ENCODE results near the gene EP300. TPM values are rescaled to one million over a fixed set of nuclear protein-coding genes. Genes with fewer than 3 reads are reported as not detected.
"Not testable (repeated sequence)": the region's sequence is repeated elsewhere in the genome, so short reads cannot be mapped to it uniquely, and the experiment has no call there.

The EP300 gene
- total RNA-seq, 1 donor from 2014 or later = 57.9 TPM

DNA sequence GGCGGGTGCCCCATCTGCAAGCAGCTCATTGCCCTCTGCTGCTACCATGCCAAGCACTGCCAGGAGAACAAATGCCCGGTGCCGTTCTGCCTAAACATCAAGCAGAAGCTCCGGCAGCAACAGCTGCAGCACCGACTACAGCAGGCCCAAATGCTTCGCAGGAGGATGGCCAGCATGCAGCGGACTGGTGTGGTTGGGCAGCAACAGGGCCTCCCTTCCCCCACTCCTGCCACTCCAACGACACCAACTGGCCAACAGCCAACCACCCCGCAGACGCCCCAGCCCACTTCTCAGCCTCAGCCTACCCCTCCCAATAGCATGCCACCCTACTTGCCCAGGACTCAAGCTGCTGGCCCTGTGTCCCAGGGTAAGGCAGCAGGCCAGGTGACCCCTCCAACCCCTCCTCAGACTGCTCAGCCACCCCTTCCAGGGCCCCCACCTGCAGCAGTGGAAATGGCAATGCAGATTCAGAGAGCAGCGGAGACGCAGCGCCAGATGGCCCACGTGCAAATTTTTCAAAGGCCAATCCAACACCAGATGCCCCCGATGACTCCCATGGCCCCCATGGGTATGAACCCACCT lies 84.7 kb downstream of the EP300 start:
- H3K27ac Mint-ChIP-seq = no peak overlapping the region

DNA sequence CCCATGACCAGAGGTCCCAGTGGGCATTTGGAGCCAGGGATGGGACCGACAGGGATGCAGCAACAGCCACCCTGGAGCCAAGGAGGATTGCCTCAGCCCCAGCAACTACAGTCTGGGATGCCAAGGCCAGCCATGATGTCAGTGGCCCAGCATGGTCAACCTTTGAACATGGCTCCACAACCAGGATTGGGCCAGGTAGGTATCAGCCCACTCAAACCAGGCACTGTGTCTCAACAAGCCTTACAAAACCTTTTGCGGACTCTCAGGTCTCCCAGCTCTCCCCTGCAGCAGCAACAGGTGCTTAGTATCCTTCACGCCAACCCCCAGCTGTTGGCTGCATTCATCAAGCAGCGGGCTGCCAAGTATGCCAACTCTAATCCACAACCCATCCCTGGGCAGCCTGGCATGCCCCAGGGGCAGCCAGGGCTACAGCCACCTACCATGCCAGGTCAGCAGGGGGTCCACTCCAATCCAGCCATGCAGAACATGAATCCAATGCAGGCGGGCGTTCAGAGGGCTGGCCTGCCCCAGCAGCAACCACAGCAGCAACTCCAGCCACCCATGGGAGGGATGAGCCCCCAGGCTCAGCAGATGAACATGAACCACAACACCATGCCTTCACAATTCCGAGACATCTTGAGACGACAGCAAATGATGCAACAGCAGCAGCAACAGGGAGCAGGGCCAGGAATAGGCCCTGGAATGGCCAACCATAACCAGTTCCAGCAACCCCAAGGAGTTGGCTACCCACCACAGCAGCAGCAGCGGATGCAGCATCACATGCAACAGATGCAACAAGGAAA lies 85.4 kb downstream of the EP300 start:
- H3K27ac Mint-ChIP-seq = no peak overlapping the region
- no peaks in the 10 kb centered on the region for H3K4me1 Mint-ChIP-seq

More for the DNA sequence above, 84.7 kb downstream of the EP300 start:
- Histone ChIP-seq H3K79me2 (ENCODE audit: low read depth) (no peaks in the 10 kb centered on the region), H3F3A (ENCODE audit: low read depth) (peaks cover 37% of the 10 kb centered on the region), H3K4me2 (no peak overlapping the region), H3K9me3 (ENCODE audit: low read depth) (no peaks in the 10 kb centered on the region), H3K27ac (no peak overlapping the region), H3K27me3 (no peaks in the 10 kb centered on the region), H4K20me1 (ENCODE audit: low read depth) (peaks cover 13% of the 10 kb centered on the region), H3K4me1 (no peaks in the 10 kb centered on the region), H3K4me3 (no peak overlapping the region), H3K9ac (no peak overlapping the region), H3K36me3 (peaks cover 29% of the 10 kb centered on the region), H2AFZ (replicated peaks) (no peak overlapping the region)
- no peak overlapping the region for H3K4me3 Mint-ChIP-seq
- peaks cover 44% of the 10 kb centered on the region for H3K36me3 Mint-ChIP-seq
- H3K4me1 Mint-ChIP-seq = no peaks in the 10 kb centered on the region
- no peak for DNase-seq (ENCODE audit: low spot score)
- no peak for TF ChIP-seq EZH2 (IDR thresholded peaks at IDR 0.05)
- TF ChIP-seq, protein P1, sequence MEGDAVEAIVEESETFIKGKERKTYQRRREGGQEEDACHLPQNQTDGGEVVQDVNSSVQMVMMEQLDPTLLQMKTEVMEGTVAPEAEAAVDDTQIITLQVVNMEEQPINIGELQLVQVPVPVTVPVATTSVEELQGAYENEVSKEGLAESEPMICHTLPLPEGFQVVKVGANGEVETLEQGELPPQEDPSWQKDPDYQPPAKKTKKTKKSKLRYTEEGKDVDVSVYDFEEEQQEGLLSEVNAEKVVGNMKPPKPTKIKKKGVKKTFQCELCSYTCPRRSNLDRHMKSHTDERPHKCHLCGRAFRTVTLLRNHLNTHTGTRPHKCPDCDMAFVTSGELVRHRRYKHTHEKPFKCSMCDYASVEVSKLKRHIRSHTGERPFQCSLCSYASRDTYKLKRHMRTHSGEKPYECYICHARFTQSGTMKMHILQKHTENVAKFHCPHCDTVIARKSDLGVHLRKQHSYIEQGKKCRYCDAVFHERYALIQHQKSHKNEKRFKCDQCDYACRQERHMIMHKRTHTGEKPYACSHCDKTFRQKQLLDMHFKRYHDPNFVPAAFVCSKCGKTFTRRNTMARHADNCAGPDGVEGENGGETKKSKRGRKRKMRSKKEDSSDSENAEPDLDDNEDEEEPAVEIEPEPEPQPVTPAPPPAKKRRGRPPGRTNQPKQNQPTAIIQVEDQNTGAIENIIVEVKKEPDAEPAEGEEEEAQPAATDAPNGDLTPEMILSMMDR (IDR thresholded peaks at IDR 0.05) = no peak
- TF ChIP-seq EZH2phosphoT487 (IDR thresholded peaks at IDR 0.05) = no peak
- peaks cover 4% of the 10 kb centered on the region for H3K27me3 Mint-ChIP-seq (ENCODE audit: insufficient read depth, low read depth)
- no peaks in the 10 kb centered on the region for H3K9me3 Mint-ChIP-seq

DNA sequence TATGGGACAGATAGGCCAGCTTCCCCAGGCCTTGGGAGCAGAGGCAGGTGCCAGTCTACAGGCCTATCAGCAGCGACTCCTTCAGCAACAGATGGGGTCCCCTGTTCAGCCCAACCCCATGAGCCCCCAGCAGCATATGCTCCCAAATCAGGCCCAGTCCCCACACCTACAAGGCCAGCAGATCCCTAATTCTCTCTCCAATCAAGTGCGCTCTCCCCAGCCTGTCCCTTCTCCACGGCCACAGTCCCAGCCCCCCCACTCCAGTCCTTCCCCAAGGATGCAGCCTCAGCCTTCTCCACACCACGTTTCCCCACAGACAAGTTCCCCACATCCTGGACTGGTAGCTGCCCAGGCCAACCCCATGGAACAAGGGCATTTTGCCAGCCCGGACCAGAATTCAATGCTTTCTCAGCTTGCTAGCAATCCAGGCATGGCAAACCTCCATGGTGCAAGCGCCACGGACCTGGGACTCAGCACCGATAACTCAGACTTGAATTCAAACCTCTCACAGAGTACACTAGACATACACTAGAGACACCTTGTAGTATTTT lies 86.1 kb downstream of the EP300 start:
- H3K4me1 Mint-ChIP-seq = no peaks in the 10 kb centered on the region
- no peaks in the 10 kb centered on the region for H3K9me3 Mint-ChIP-seq
- Histone ChIP-seq H3K27ac (no peak overlapping the region), H2AFZ (replicated peaks) (no peak overlapping the region), H3K9me3 (ENCODE audit: low read depth) (no peaks in the 10 kb centered on the region), H3K27me3 (no peaks in the 10 kb centered on the region), H3K36me3 (peaks cover 21% of the 10 kb centered on the region), H3F3A (ENCODE audit: low read depth) (peaks cover 38% of the 10 kb centered on the region), H3K9ac (no peak overlapping the region), H4K20me1 (ENCODE audit: low read depth) (peaks cover 13% of the 10 kb centered on the region), H3K79me2 (ENCODE audit: low read depth) (no peaks in the 10 kb centered on the region), H3K4me2 (no peak overlapping the region), H3K4me3 (no peak overlapping the region), H3K4me1 (no peaks in the 10 kb centered on the region)
- H3K27me3 Mint-ChIP-seq (ENCODE audit: insufficient read depth, low read depth) = peaks cover 4% of the 10 kb centered on the region
- no peak overlapping the region for H3K4me3 Mint-ChIP-seq
- peaks cover 35% of the 10 kb centered on the region for H3K36me3 Mint-ChIP-seq
- TF ChIP-seq EZH2phosphoT487 (IDR thresholded peaks at IDR 0.05) (no peak), EZH2 (IDR thresholded peaks at IDR 0.05) (no peak)
- TF ChIP-seq, protein P1 (IDR thresholded peaks at IDR 0.05) = no peak
- H3K27ac Mint-ChIP-seq = no peak overlapping the region
- no peak for DNase-seq (ENCODE audit: low spot score)

More for the DNA sequence above, 85.4 kb downstream of the EP300 start:
- Histone ChIP-seq H3K9ac (no peak overlapping the region), H3K9me3 (ENCODE audit: low read depth) (no peaks in the 10 kb centered on the region), H2AFZ (replicated peaks) (no peak overlapping the region), H3K27ac (no peak overlapping the region), H3F3A (ENCODE audit: low read depth) (peaks cover 37% of the 10 kb centered on the region), H3K36me3 (peaks cover 23% of the 10 kb centered on the region), H3K79me2 (ENCODE audit: low read depth) (no peaks in the 10 kb centered on the region), H3K4me2 (no peak overlapping the region), H3K4me3 (no peak overlapping the region), H3K27me3 (no peaks in the 10 kb centered on the region), H3K4me1 (no peaks in the 10 kb centered on the region), H4K20me1 (ENCODE audit: low read depth) (peaks cover 13% of the 10 kb centered on the region)
- peaks cover 4% of the 10 kb centered on the region for H3K27me3 Mint-ChIP-seq (ENCODE audit: insufficient read depth, low read depth)
- peaks cover 40% of the 10 kb centered on the region for H3K36me3 Mint-ChIP-seq
- no peaks in the 10 kb centered on the region for H3K9me3 Mint-ChIP-seq
- H3K4me3 Mint-ChIP-seq = peak overlapping the region; percentile 60
- TF ChIP-seq, protein P1 (IDR thresholded peaks at IDR 0.05) = no peak
- TF ChIP-seq EZH2 (IDR thresholded peaks at IDR 0.05) (no peak), EZH2phosphoT487 (IDR thresholded peaks at IDR 0.05) (no peak)
- DNase-seq (ENCODE audit: low spot score) = no peak

DNA sequence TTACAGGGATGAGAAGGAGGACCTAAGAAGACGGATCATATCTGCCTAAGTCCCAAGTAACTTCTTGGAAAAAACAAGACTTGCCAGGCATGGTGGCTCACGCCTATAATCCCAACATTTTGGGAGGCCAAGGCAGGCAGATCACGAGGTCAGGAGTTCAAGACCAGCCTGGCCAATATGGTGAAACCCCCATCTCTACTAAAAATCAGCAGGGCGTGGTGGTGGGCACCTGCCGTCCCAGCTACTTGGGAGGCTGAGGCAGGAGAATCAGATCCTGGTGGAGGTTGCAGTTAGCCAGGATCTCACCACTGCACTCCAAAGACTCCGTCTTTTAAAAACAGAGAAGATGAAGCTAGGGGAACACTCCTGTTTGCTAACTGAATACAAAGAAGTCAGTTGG lies 88.0 kb downstream of the EP300 start:
- H3K36me3 Mint-ChIP-seq = peaks cover 28% of the 10 kb centered on the region
- H3K4me2 ChIP-seq = not testable (repeated sequence)

More for the DNA sequence above, 88.0 kb downstream of the EP300 start:
- not testable (repeated sequence) for H2AFZ ChIP-seq (replicated peaks); H3K27ac Mint-ChIP-seq; H4K20me1 ChIP-seq (ENCODE audit: low read depth); H3K79me2 ChIP-seq (ENCODE audit: low read depth); H3K4me3 ChIP-seq; H3K9ac ChIP-seq; H3K27me3 ChIP-seq; H3K9me3 Mint-ChIP-seq; DNase-seq (ENCODE audit: low spot score); H3K4me1 Mint-ChIP-seq; H3K4me1 ChIP-seq; H3K9me3 ChIP-seq (ENCODE audit: low read depth); H3K27me3 Mint-ChIP-seq (ENCODE audit: insufficient read depth, low read depth); H3K4me3 Mint-ChIP-seq
- peak overlapping the region; percentile 21 for H3K27ac ChIP-seq
- H3K36me3 ChIP-seq = peaks cover 11% of the 10 kb centered on the region
- peaks cover 34% of the 10 kb centered on the region for H3F3A ChIP-seq (ENCODE audit: low read depth)

Measured in neural progenitor cell (in vitro differentiated cells).